HepG2 (cell line): ENCODE measurements around the gene JPT1. TPM values are rescaled to one million over a fixed set of nuclear protein-coding genes. Genes with fewer than 3 reads are reported as not detected.

Experiments
- ARNTL ChIP-seq: sonication (generic); formaldehyde crosslinking; IDR thresholded peaks from 2 replicates; pipeline ENCODE4 v1.4.0; 2020; ENCODE audit warnings: mild to moderate bottlenecking, missing genetic modification reagents
- CTCF ChIP-seq: sonication (generic); formaldehyde crosslinking; IDR thresholded peaks from 2 replicates; pipeline ENCODE4 v1.5.0; 2020; ENCODE audit warnings: mild to moderate bottlenecking, missing genetic modification reagents, moderate library complexity
- ETV5 ChIP-seq: IDR thresholded peaks from 2 replicates; pipeline ENCODE4 v1.6.1; 2018; ENCODE audit warnings: missing biosample characterization, missing genetic modification reagents, inconsistent platforms, borderline replicate concordance
- FOXP1 ChIP-seq, 2 experiments: fragments of 450-650 bp in 1 of 2; IDR thresholded peaks; 2 replicates each; pipeline ENCODE4 v1.6.1; 2017 to 2018; ENCODE audit warnings: antibody characterized with exemption in 1 of 2
- HDAC1 ChIP-seq: sonication (generic); formaldehyde crosslinking; IDR thresholded peaks from 2 replicates; pipeline ENCODE4 v1.5.1; 2020; ENCODE audit warnings: mild to moderate bottlenecking, missing genetic modification reagents
- KLF12 ChIP-seq: sonication (generic); formaldehyde crosslinking; IDR thresholded peaks from 2 replicates; pipeline ENCODE4 v1.4.0; 2020; ENCODE audit warnings: missing genetic modification reagents, borderline replicate concordance
- MAFK ChIP-seq, 2 experiments: IDR thresholded peaks in 1 of 2; conservative IDR thresholded peaks in 1 of 2; 2 replicates each; pipeline ENCODE4 v1.6.1; 2011; ENCODE audit warnings: improper control_type of control experiment in 2 of 2, low read length in 2 of 2
- MED1 ChIP-seq: sonication (generic); formaldehyde crosslinking; IDR thresholded peaks from 2 replicates; pipeline ENCODE4 v1.4.0; 2020; ENCODE audit warnings: missing genetic modification reagents
- MYC ChIP-seq: sonication (generic); formaldehyde crosslinking; IDR thresholded peaks from 2 replicates; pipeline ENCODE4 v1.9.0; 2021; ENCODE audit warnings: missing genetic modification reagents, borderline replicate concordance
- MYPOP ChIP-seq: sonication (generic); formaldehyde crosslinking; IDR thresholded peaks from 2 replicates; pipeline ENCODE4 v1.8.1; 2023; ENCODE audit warnings: mild to moderate bottlenecking, moderate library complexity, missing genetic modification reagents
- PHF5A ChIP-seq: IDR thresholded peaks from one replicate; pipeline ENCODE4 v1.6.1; 2018; ENCODE audit warnings: low read depth, missing genetic modification reagents; ENCODE audit not compliant: unreplicated experiment
- RCOR2 ChIP-seq: IDR thresholded peaks from 2 replicates; pipeline ENCODE4 v1.6.1; 2016; ENCODE audit warnings: missing biosample characterization, missing genetic modification reagents
- ZBTB33 ChIP-seq: sonication (generic); formaldehyde crosslinking; IDR thresholded peaks from 2 replicates; pipeline ENCODE4 v1.4.0; 2020; ENCODE audit warnings: missing genetic modification reagents
- ZNF326 ChIP-seq: sonication (generic); formaldehyde crosslinking; IDR thresholded peaks from 2 replicates; pipeline ENCODE4 v1.4.0; 2020; ENCODE audit warnings: missing genetic modification reagents, borderline replicate concordance
- ZNF331 ChIP-seq: sonication (generic); formaldehyde crosslinking; IDR thresholded peaks from 2 replicates; pipeline ENCODE4 v1.4.0; 2020; ENCODE audit warnings: missing genetic modification reagents
- ZNF614 ChIP-seq: IDR thresholded peaks from 2 replicates; pipeline ENCODE4 v1.6.1; 2018; ENCODE audit warnings: missing biosample characterization, missing genetic modification reagents, inconsistent platforms, borderline replicate concordance
- ZNF7 ChIP-seq: IDR thresholded peaks from 2 replicates; pipeline ENCODE4 v1.6.1; 2016; ENCODE audit warnings: missing biosample characterization, missing genetic modification reagents
- ZNF839 ChIP-seq: sonication (generic); formaldehyde crosslinking; IDR thresholded peaks from 2 replicates; pipeline ENCODE4 v1.4.0; 2020; ENCODE audit warnings: missing genetic modification reagents, mild to moderate bottlenecking, borderline replicate concordance
- ZSCAN5A ChIP-seq: sonication (generic); formaldehyde crosslinking; IDR thresholded peaks from 2 replicates; pipeline ENCODE4 v1.8.0; 2022; ENCODE audit warnings: mild to moderate bottlenecking, missing genetic modification reagents, borderline replicate concordance
- polyA plus RNA-seq, 8 experiments: library from polyadenylated mRNA; depleted of rRNA in 3 of 8; stranded (reverse) in 7 of 8; unstranded in 1 of 8; fragments of >200 nt; fragmentation: Illumina TruSeq in 4 of 8; extraction: Trizol in 4 of 8; gene quantifications; 2 replicates each; pipeline versions ENCODE4 v1.2.1 to v1.2.3, GENCODE V29; 2011 to 2016; ENCODE audit warnings: low read depth in 4 of 8, missing spikeins in 1 of 8, mixed read lengths in 1 of 8; ENCODE audit not compliant: insufficient read depth in 1 of 8
- total RNA-seq, 5 experiments: library from RNA; depleted of rRNA; stranded (reverse); fragments of >200 nt; fragmentation: Illumina TruSeq; extraction: Trizol; gene quantifications; 2 replicates each; pipeline ENCODE4 v1.2.3, GENCODE V29; 2016; ENCODE audit warnings: low read depth in 1 of 5
- TF ChIP-seq, protein P1 (sequence below): sonication (generic); formaldehyde crosslinking; IDR thresholded peaks from 2 replicates; pipeline ENCODE4 v1.4.0; 2020; ENCODE audit warnings: missing genetic modification reagents
- TF ChIP-seq, protein P2 (sequence below): sonication (generic); formaldehyde crosslinking; IDR thresholded peaks from 2 replicates; pipeline ENCODE4 v1.4.0; 2020; ENCODE audit warnings: missing genetic modification reagents

The JPT1 gene
- total and polyA plus RNA-seq, 2 of the 13 experiments (the other 11 are each of a cell fraction or from before 2014, with no cell fraction given): 43.3 to 256 TPM

GRCh38 chr17:75133001-75133400 lies 21.3 kb downstream of the JPT1 start (continued):
- TF ChIP-seq HDAC1 (CRISPR knock-in tag) (0 out of 2 replicates have a peak, but pooled peaks have one; percentile 5), KLF12 (CRISPR knock-in tag) (peak; percentile 32; the same call in 1 of the 2 replicates), ZNF839 (CRISPR knock-in tag) (0 out of 2 replicates have a peak, but pooled peaks have one; percentile 19), ZSCAN5A (CRISPR knock-in tag) (no peak), ZNF331 (no peak), ARNTL (CRISPR knock-in tag) (no peak), RCOR2 (CRISPR knock-in tag) (0 out of 2 replicates have a peak, but pooled peaks have one; percentile 15), ETV5 (peak; percentile 28; the same call in 1 of the 2 replicates), PHF5A (peak; percentile 11), MAFK (conservative IDR thresholded peaks at IDR 0.05 in 1 of 2, IDR thresholded peaks at IDR 0.05 in 1 of 2; ENCODE audit: low read length in 2 of 2) (peak in 1 of 2 experiments; percentile 5; a peak in 1 of 4 replicates), ZNF326 (CRISPR knock-in tag) (no peak), MYPOP (CRISPR knock-in tag) (no peak), MED1 (CRISPR knock-in tag) (peak; percentile 14; the same call in 1 of the 2 replicates), ZNF7 (CRISPR knock-in tag) (no peak), CTCF (CRISPR knock-in tag) (no peak), FOXP1 (IDR thresholded peaks at IDR 0.05) (no peak), FOXP1 (CRISPR knock-in tag; IDR thresholded peaks at IDR 0.05) (peak; percentile 51), MYC (peak; percentile 12; the same call in 1 of the 2 replicates), ZBTB33 (CRISPR knock-in tag) (peak; percentile 48; the same call in 1 of the 2 replicates), ZNF614 (CRISPR knock-in tag) (no peak)
- TF ChIP-seq, protein P1, sequence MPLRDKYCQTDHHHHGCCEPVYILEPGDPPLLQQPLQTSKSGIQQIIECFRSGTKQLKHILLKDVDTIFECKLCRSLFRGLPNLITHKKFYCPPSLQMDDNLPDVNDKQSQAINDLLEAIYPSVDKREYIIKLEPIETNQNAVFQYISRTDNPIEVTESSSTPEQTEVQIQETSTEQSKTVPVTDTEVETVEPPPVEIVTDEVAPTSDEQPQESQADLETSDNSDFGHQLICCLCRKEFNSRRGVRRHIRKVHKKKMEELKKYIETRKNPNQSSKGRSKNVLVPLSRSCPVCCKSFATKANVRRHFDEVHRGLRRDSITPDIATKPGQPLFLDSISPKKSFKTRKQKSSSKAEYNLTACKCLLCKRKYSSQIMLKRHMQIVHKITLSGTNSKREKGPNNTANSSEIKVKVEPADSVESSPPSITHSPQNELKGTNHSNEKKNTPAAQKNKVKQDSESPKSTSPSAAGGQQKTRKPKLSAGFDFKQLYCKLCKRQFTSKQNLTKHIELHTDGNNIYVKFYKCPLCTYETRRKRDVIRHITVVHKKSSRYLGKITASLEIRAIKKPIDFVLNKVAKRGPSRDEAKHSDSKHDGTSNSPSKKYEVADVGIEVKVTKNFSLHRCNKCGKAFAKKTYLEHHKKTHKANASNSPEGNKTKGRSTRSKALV (CRISPR knock-in tag): no peak
- TF ChIP-seq, protein P2, sequence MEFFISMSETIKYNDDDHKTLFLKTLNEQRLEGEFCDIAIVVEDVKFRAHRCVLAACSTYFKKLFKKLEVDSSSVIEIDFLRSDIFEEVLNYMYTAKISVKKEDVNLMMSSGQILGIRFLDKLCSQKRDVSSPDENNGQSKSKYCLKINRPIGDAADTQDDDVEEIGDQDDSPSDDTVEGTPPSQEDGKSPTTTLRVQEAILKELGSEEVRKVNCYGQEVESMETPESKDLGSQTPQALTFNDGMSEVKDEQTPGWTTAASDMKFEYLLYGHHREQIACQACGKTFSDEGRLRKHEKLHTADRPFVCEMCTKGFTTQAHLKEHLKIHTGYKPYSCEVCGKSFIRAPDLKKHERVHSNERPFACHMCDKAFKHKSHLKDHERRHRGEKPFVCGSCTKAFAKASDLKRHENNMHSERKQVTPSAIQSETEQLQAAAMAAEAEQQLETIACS (CRISPR knock-in tag): no peak
